GM18951 (cell line): ENCODE data around the gene BRD2.
A peak's percentile ranks its signal among the peaks of the same experiment; 100 is the strongest.

ENCODE experiments used
- POLR2A ChIP-seq: IDR thresholded peaks from 4 replicates; pipeline ENCODE4 v1.6.1; 2011; ENCODE audit warnings: mild to moderate bottlenecking; ENCODE audit not compliant: insufficient read length, insufficient read depth; ENCODE audit errors: extremely low read depth
- in situ Hi-C: fragments of 300-500 bp; cut with MboI; formaldehyde crosslinking; loops from one replicate; pipeline ENCODE4 v1.12.0; 2022; ENCODE audit warnings: low sequenced_read_pairs, mixed read lengths, inconsistent platforms; ENCODE audit not compliant: unreplicated experiment

The BRD2 gene

GRCh38 chr6:32972353-32973143, 4.2 kb downstream of the BRD2 start:
- no peak for TF ChIP-seq POLR2A
- in situ Hi-C loops = loop anchor here (5.0 kb wide), 1 partner anchor 85 kb away; no protein-coding TSS in a partner anchor

GRCh38 chr6:32973144-32974015, 5.0 kb downstream of the BRD2 start:
- in situ Hi-C loops = loop anchor here (5.0 kb wide), 1 partner anchor 86 kb away; no protein-coding TSS in a partner anchor
- TF ChIP-seq POLR2A = no peak

GRCh38 chr6:32974016-32974333, 5.6 kb downstream of the BRD2 start:
- in situ Hi-C loops = loop anchor here (5.0 kb wide), 1 partner anchor 87 kb away; no protein-coding TSS in a partner anchor
- TF ChIP-seq POLR2A = no peak

- TF ChIP-seq POLR2A = no peak
- in situ Hi-C loops = loop anchor here (5.0 kb wide), 1 partner anchor 87 kb away; no protein-coding TSS in a partner anchor
These were observed 6.3 kb downstream of the BRD2 start for GRCh38 chr6:32974541-32975308.

GRCh38 chr6:32975886-32976285, 7.5 kb downstream of the BRD2 start:
- no peak for TF ChIP-seq POLR2A
- in situ Hi-C loops = no loop called here

- no peak for TF ChIP-seq POLR2A
- in situ Hi-C loops = no loop called here
These were observed 8.1 kb downstream of the BRD2 start for GRCh38 chr6:32976334-32977069.

GRCh38 chr6:32977272-32977952, 9.0 kb downstream of the BRD2 start:
- in situ Hi-C loops = no loop called here
- no peak for TF ChIP-seq POLR2A

- in situ Hi-C loops = no loop called here
- TF ChIP-seq POLR2A = no peak
These were observed 9.5 kb downstream of the BRD2 start for GRCh38 chr6:32977953-32978324.

GRCh38 chr6:32979720-32980487, 11.5 kb downstream of the BRD2 start:
- TF ChIP-seq POLR2A = peak; percentile 34
- in situ Hi-C loops = no loop called here

- in situ Hi-C loops = no loop called here
- no peak for TF ChIP-seq POLR2A
These were observed 12.2 kb downstream of the BRD2 start for GRCh38 chr6:32980488-32981038.

- TF ChIP-seq POLR2A = no peak
- in situ Hi-C loops = no loop called here
These were observed 13.8 kb downstream of the BRD2 start for GRCh38 chr6:32982084-32982701.
